Measurements from ENCODE around the gene TMEM108.

TMEM108 gene

DNA sequence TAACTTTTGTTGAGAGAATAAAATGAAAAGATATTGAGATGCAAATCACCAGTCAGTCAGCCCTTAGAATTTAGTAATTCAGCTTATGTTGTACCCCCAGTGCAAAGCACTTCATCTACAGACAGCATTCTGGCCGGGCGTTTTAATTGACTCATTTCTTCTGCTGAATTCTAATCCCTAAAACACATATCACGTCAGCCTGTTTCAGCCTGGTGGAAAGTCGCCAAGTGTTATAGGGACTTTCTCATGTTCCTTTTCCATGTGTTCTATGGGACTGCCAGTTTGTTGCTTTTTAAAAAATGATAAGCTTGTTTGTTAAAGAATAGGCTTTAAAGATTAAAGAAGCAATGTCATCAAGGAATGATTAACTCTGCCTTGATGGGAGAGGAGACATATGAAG is 192.0 kb downstream of the TMEM108 start (continued):
- no peak for TF ChIP-seq PRDM10 (tag by site-specific recombination; IDR thresholded peaks at IDR 0.05)
- no peak for TF ChIP-seq ZNF837 (tag by site-specific recombination; IDR thresholded peaks at IDR 0.05)
- no peak for TF ChIP-seq ZNF548 (tag by site-specific recombination; IDR thresholded peaks at IDR 0.05)
- no peak for TF ChIP-seq OSR2 (tag by site-specific recombination; IDR thresholded peaks at IDR 0.05)
- no peak for TF ChIP-seq PRDM2 (tag by site-specific recombination; IDR thresholded peaks at IDR 0.05; ENCODE audit: borderline replicate concordance)

GRCh38 chr3:133236901-133237300 is 198.7 kb downstream of the TMEM108 start:
- Histone ChIP-seq H3K4me3 (ENCODE audit: low read depth, low read length) (no peak overlapping the region), H3K36me3 (ENCODE audit: control insufficient read depth in 2 of 2, insufficient read depth in 1 of 2, low read length in 2 of 2) (no peaks in the 10 kb centered on the region), H3K27ac (ENCODE audit: extremely low read depth, low read depth, low read length) (no peak overlapping the region), H3K9me3 (ENCODE audit: control insufficient read depth, insufficient read depth, low read depth, low read length) (no peaks in the 10 kb centered on the region), H3K4me1 (ENCODE audit: control insufficient read depth, insufficient read depth, low read length) (no peaks in the 10 kb centered on the region)
- ChIA-PET CTCF (interaction anchor here (0.7 kb wide), 1 partner anchor 52 kb away, joined by 3 read pairs; no protein-coding TSS in a partner anchor), POLR2A (no interaction called here)
- TF ChIP-seq YY1 (tag by site-specific recombination; IDR thresholded peaks at IDR 0.05): no peak
- TF ChIP-seq, protein P1, sequence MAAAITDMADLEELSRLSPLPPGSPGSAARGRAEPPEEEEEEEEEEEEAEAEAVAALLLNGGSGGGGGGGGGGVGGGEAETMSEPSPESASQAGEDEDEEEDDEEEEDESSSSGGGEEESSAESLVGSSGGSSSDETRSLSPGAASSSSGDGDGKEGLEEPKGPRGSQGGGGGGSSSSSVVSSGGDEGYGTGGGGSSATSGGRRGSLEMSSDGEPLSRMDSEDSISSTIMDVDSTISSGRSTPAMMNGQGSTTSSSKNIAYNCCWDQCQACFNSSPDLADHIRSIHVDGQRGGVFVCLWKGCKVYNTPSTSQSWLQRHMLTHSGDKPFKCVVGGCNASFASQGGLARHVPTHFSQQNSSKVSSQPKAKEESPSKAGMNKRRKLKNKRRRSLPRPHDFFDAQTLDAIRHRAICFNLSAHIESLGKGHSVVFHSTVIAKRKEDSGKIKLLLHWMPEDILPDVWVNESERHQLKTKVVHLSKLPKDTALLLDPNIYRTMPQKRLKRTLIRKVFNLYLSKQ (tag by site-specific recombination; IDR thresholded peaks at IDR 0.05; ENCODE audit: borderline replicate concordance): no peak
- no peak for TF ChIP-seq ZBTB20 (tag by site-specific recombination; IDR thresholded peaks at IDR 0.05)
- no peak for TF ChIP-seq ZNF658 (tag by site-specific recombination; IDR thresholded peaks at IDR 0.05)
- TF ChIP-seq ZNF626 (tag by site-specific recombination; IDR thresholded peaks at IDR 0.05): no peak
- TF ChIP-seq ZNF558 (tag by site-specific recombination; IDR thresholded peaks at IDR 0.05): no peak
- TF ChIP-seq ZFP41 (tag by site-specific recombination; IDR thresholded peaks at IDR 0.05; ENCODE audit: borderline replicate concordance): no peak
- TF ChIP-seq ZNF777 (tag by site-specific recombination; IDR thresholded peaks at IDR 0.05; ENCODE audit: borderline replicate concordance): no peak
- TF ChIP-seq ZNF776 (tag by site-specific recombination; IDR thresholded peaks at IDR 0.05; ENCODE audit: borderline replicate concordance): no peak
- TF ChIP-seq ZNF169 (tag by site-specific recombination; IDR thresholded peaks at IDR 0.05): no peak
- no peak for TF ChIP-seq ZNF10 (tag by site-specific recombination; IDR thresholded peaks at IDR 0.05)
- TF ChIP-seq ZNF561 (tag by site-specific recombination; IDR thresholded peaks at IDR 0.05; ENCODE audit: borderline replicate concordance): no peak
- TF ChIP-seq KLF16 (tag by site-specific recombination; IDR thresholded peaks at IDR 0.05): no peak
- no peak for TF ChIP-seq ZNF202 (tag by site-specific recombination; IDR thresholded peaks at IDR 0.05; ENCODE audit: borderline replicate concordance)
- TF ChIP-seq, protein P2, sequence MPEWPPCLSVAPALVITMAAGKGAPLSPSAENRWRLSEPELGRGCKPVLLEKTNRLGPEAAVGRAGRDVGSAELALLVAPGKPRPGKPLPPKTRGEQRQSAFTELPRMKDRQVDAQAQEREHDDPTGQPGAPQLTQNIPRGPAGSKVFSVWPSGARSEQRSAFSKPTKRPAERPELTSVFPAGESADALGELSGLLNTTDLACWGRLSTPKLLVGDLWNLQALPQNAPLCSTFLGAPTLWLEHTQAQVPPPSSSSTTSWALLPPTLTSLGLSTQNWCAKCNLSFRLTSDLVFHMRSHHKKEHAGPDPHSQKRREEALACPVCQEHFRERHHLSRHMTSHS (tag by site-specific recombination; IDR thresholded peaks at IDR 0.05): no peak
- TF ChIP-seq ZNF37A (tag by site-specific recombination; IDR thresholded peaks at IDR 0.05): no peak

Data from HEK293 (cell line).